T1000 (cell line): ENCODE data around the gene GUCA2B.

Experiments used
- DNase-seq: peaks from one replicate; lab custom pipeline; 2025; ENCODE audit warnings: mixed read lengths; lab: John Stamatoyannopoulos, UW

Gene GUCA2B

GRCh38 chr1:42152907-42153600 is at the start of gene GUCA2B:
GUCA2B (plus strand) TSS chr1:42153410; CDS start chr1:42153451, 41 bp downstream.
- no peak for DNase-seq

DNA sequence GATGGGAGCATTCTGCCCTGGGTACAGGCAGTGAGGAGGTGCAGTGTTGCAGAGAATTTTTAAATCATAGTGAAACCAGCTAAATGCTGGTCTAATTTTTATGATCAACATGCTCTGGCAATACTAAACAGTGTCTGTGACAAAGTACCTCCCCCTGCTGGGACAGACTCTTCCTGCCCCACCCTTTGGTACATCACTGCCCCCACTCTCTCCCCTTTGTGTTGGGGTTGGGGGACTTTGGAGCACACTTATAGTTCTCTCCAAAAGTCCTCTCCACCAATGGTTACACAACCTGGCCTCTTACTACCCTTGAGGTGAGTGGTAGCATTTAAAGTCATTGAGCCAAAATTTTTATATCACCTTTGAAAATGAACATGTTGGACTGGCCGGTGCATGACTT is 48.2 kb upstream of the GUCA2B start:
- no peak for DNase-seq

DNA sequence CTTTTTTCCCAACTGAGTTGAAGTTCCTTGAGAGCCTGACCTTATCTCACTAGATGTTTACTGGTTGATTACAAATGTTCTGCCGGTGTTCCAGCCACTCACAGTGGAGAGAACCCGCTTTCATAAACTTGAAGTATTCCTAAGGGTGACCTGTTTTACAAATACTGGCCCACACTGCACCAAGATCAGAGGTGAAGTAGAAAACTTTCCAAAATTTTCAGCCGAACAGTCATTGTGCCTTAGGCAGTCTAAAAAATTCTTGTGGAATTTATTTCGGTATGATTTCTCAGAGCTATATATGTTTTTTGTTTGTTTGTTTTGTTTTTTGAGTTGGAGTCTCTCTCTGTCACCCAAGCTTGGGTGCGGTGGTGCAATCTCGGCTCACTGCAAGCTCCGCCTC is 44.9 kb upstream of the GUCA2B start:
- DNase-seq, result no peak

- DNase-seq, result no peak
Measured at GRCh38 chr1:42109600-42109999, 43.6 kb upstream of the GUCA2B start.

GRCh38 chr1:42114229-42114628 is 39.0 kb upstream of the GUCA2B start:
- DNase-seq, result no peak

DNA sequence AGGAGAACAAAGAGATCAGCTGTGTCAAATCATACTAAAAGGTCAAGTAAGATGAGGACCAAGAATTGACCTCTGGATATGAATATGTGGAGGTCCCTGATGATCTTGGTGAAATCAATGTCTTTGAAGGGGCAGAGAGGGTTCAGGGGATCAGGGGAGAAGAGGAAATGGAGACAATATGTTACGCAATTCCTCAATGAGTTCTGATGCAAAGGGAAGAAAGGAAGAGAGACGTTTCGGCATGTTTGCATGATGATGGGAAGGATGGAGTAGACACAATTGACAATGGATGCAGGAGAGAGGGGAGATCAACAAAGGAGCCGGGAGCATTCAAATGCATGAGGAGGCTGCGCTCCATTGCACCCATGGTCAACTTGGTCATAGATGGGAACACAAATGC is 36.0 kb upstream of the GUCA2B start:
- DNase-seq, result no peak

DNA sequence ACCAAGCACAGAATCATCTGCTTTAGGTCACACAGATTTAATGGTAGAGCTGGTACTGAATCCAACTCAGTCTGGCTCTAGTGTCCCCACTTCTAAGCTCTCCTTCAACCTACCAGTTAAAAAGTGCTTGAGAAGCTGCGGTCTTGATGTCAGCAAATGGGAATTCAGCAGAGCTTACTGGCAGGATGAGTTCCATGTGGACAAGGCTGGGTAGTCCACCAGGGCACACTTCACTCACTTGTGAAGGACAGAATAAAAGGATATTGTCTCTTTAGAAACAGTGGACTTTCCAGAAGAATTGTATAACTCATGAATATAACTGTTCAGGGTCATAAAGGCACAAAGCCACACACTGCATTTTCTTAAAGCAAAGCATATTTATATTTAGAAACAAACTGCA is 35.1 kb upstream of the GUCA2B start:
- no peak for DNase-seq

DNA sequence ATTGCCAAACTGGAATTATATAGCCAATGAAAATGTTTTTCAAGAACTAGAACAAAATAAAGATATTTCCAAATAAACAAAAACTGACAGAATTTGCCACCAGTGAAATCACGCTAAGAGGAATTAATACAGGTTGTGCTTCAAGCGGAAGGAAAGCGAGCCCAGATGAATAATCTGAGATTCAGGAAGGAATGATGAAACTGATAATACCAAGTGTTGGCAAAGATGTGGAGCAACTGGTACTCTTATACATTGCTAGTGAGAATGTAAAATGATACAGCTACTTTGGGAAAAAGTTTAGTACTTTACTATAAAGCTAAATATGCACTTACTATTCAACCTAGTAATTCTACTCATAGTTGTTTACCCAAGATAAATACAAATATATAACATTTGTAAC is 30.8 kb upstream of the GUCA2B start:
- DNase-seq, result no peak

DNA sequence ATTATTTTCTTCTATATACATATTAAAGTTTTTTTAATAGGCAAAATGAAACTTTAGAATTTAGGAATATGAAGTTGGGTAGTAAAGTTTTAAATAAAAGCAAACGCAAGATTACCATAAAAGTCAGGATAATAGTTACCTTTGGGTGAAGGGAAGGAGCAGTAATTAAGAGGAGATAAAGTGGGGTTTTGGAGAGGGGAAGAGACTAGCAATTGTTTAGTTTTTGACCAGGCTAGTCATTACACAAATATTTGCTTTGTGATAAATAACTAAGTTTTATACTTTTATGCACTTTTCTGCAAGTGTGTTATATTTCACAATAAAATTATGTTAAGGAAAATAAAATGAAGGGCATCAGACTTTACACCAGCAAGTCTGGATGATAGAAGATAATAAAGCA is 27.7 kb upstream of the GUCA2B start:
- no peak for DNase-seq

DNA sequence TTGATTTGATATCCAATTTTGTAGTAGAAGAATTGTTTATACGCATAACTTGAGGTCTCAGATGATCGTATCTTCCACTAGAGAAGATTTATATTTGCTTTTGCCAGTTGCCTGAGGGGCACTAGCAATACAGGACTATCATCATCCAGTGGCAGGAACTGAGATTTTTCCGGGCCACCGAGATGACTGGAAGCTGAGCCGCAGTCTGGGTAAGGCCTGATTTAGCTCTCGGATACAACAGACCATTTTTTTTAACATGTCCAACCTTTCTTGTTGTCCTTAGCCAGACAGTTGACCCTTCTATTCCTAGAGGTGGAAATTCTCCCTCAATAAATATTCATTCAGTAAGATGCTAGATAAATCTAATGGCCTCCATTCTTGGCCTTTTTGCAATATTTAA is 25.4 kb upstream of the GUCA2B start:
- no peak for DNase-seq

GRCh38 chr1:42128499-42128898 is 24.7 kb upstream of the GUCA2B start:
- DNase-seq, result no peak

DNA sequence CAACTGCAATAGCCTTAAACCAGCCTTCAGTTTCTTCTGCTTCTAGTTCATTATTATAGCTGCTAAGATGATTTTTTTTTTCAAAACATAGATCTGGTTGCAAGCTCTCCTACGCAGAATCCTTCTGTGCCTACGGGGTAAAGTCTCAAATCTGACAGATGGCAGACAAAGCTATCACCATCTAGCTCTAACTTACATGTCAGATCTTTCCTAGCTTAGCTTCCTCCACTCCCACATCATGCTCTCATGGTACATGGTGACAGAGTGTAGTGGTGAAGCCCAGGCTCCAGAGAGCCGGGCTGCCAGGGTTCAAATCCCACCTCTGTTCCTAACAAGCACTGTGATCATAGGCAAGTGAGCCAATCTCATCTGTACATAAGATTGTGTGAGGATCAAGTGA is 24.2 kb upstream of the GUCA2B start:
- no peak for DNase-seq

GRCh38 chr1:42130061-42130660 is 23.0 kb upstream of the GUCA2B start:
- no peak for DNase-seq

GRCh38 chr1:42133390-42133789 is 19.8 kb upstream of the GUCA2B start:
- DNase-seq, result no peak

- DNase-seq, result no peak
Measured at GRCh38 chr1:42133809-42134526, 19.2 kb upstream of the GUCA2B start.

GRCh38 chr1:42135426-42135825 is 17.8 kb upstream of the GUCA2B start:
- DNase-seq, result no peak

- DNase-seq, result no peak
Measured at GRCh38 chr1:42136466-42136865, 16.7 kb upstream of the GUCA2B start.

DNA sequence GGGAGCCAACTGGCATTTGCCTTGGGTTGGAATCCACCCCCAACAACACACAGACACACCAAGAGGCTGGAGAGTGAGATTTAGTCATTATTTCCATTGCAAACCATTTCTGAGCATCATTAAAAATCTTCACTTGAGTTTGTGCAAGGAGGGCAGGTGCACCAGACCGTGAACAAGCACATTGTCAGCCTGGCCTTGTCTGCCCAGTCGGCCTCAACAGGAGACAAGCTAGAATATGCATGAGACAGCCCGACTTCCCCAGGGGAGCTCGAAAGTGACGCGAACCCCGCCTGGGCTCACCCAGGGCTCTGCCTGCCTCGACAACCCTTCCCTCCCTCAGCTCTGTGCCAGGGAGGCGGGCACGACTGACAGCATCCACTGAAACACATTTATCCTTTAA is 15.4 kb upstream of the GUCA2B start:
- DNase-seq, result no peak

DNA sequence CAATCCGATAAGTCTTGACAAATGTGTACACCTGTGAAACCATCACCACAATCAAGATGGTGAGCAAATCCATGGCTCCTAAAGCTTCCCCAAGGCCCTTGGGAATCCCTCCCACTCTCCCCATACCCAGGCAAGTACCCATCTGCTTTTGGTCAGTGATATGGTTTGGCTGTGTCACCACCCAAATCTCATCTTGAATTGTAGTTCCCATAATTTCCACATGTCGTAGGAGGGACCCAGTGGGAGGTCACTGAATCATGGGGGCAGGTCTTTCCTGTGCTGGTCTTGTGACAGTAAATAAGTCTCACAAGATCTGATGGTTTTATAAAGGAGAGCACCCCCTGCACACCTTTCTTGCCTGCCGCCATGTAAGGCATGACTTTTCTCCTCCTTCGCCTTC is 14.6 kb upstream of the GUCA2B start:
- DNase-seq, result no peak

- no peak for DNase-seq
Measured at GRCh38 chr1:42139444-42139843, 13.8 kb upstream of the GUCA2B start.

- DNase-seq, result no peak
Measured at GRCh38 chr1:42140191-42140590, 13.0 kb upstream of the GUCA2B start.

DNA sequence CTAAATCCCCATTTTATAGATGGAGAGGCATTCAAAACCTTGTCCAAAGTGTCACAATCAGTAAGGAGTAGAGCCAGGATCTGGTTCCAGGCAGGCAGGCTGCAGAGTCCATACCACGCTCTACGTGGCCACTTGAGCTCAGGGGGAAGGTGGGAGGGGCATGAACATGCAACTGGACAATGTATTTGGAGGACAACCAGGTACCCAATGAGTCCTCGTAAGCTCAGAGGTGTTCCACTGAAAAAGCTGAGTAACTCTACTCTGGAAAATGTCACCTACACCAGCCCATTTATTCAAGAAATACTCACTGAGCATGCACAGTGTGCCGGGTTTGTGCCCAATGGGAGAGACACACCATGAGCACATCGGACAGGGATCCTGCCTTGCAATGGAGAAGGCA is 11.2 kb upstream of the GUCA2B start:
- no peak for DNase-seq

DNA sequence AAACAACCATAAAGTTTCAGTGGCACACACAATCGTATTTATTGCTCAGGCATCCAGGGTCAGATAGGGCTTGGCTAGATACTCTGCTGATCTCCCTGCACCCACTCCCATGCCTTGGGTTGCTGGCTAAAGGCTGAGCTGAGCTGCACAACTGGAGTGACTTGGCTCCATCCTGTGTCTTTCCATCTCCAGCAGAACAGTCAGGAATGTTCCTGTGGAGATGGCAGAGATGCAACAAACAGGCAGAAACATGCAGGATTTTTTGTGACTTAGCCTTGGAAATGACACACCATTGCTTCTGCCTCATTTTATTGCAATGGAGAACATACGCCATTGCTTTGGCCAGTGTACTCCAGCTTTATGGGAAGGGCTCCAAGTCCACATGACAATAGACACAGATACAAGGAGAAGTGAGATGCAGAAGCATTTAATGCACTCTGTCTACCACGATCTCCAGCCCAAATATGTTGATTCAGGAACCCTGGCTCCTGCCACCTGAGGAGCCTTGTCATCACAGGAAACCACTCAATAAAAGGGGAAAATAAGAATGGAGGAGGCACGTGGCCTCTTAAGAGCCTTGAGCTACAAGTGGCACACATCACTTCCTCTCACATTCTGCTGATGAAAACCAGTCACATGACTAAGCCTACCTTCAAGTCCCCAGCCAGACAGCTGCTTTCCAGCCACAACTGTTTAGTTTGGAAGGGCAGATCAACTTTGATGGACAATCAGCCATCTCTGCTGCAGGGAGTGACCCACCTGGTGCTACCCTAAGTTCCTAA is 10.1 kb upstream of the GUCA2B start:
- no peak for DNase-seq
